Urothelium cell line (cell line): ENCODE measurements around the gene GMPR.
"Not testable (repeated sequence)": the region's sequence is repeated elsewhere in the genome, so short reads cannot be mapped to it uniquely, and the experiment has no call there.

Experiments
- DNase-seq: peaks from one replicate; pipeline ENCODE4 v3.0.0; 2011; ENCODE audit warnings: low spot score, mixed read lengths
- FAIRE-seq: peaks from 2 replicates; lab custom pipeline; 2011; peaks lifted over from hg19 to GRCh38; lab: Jason Lieb, UNC

GMPR gene

DNA sequence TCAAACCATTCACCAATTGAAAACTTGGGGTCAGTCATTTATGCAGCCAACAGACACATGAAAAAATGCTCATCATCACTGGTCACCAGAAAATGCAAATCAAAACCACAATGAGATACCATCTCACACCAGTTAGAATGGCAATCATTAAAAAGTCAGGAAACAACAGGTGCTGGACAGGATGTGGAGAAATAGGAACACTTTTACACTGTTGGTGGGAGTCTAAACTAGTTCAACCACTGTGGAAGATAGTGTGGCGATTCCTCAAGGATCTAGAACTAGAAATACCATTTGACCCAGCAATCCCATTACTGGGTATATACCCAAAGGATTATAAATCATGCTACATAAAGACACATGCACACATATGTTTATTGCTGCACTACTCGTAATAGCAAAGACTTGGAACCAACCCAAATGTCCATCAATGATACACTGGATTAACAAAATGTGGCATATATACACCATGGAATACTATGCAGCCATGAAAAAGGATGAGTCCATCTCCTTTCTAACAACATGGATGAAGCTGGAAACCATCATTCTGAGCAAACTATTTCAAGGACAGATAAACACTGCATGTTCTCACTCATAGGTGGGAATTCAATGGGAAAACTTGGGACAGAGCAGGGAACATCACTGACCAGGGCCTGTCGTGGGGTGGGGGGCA lies 13.2 kb upstream of the GMPR start:
- not testable (repeated sequence) for DNase-seq, FAIRE-seq

- DNase-seq, FAIRE-seq: not testable (repeated sequence)
These were observed 12.0 kb upstream of the GMPR start for GRCh38 chr6:16226117-16227047.

- no peak for FAIRE-seq
- no peak for DNase-seq
These were observed 11.3 kb upstream of the GMPR start for GRCh38 chr6:16227048-16227562.

DNA sequence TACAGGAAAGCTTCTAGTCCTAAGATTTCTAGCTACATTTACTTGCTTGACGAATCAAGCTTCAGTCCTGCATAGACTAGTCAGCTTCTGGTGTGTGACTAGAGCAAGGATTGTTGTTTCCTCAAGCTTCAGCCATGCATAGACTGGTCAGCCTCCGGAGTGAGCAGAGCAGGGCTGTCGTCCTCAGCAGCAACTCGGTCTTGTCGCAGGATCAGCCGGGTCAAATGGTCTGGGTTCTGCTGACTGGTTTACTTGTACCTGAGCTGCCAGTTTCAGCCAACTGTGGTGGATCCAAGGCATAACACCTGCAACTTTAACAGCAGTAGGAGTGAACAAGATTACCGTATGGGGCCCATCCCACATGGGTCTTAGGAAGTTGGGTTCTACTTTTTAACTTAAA lies 10.8 kb upstream of the GMPR start:
- FAIRE-seq (no peak), DNase-seq (no peak)

DNA sequence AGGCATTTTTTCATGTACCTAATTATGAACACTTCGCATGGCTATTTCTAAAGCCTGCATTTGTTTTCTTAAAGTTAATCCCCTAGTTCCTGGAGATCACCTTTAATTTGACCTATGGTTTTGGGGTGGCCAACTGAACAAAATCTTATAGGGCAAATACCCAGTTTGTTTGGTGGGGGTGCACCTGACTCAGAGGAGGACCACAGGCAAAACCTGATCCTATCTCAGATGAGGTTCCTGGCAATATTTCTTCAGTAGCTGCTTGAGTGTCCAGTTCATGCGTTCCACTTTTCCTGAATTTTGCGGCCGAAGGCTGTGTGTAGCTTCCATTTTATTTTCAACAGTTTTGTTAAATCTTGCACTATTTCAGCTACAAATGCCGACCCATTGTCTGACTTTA lies 10.3 kb upstream of the GMPR start:
- FAIRE-seq (no peak), DNase-seq (no peak)

- DNase-seq = no peak
- no peak for FAIRE-seq
These were observed 9.4 kb upstream of the GMPR start for GRCh38 chr6:16228709-16229665.

GRCh38 chr6:16229700-16230099 lies 8.7 kb upstream of the GMPR start:
- FAIRE-seq = no peak
- no peak for DNase-seq

- DNase-seq = no peak
- no peak for FAIRE-seq
These were observed 7.4 kb upstream of the GMPR start for GRCh38 chr6:16230953-16231352.

DNA sequence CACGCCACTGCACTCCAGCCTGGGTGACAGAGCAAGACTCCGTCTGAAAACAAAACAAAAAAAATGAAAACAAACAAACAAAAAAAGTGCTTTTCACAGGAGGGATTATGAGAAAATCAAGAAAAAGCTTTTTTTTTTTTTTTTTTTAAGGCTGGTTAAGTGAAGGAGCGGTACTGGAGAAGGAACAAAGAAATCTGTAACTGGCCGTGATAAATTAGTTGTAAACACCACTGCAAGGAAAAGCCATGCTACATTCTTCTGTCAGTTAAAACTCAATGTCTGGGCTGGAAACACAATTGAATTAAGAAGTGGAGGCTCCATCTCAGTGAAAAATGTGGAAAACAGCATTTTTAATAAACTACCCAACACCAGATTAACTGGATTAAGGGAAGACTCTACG lies 6.3 kb upstream of the GMPR start:
- no peak for FAIRE-seq

DNA sequence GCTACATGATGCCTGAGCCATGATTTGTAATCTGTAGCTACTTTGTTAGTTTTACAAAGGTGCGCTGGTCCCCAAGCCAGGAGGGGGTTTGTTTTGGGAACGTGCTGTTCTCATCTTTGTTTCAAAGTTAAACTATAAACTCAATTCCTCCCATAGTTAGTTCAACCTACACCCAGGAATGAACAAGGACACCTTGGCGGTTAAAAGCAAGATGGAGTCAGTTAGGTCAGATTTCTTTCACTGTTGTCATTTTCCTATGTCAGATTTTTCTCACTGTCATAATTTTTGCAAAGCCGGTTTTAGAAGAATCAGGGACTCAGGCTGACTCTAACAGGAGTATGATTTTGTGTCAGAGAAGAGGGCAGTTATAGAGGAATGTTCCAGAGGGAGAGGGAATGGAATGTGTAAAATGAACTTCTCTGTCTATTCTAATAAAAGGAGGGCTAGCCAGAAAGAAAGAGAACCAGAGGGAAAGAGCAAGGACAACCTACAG lies 2.3 kb upstream of the GMPR start:
- DNase-seq = no peak
- FAIRE-seq = no peak

More for the DNA sequence above, 6.3 kb upstream of the GMPR start:
- no peak for DNase-seq

- no peak for DNase-seq
- FAIRE-seq = no peak
These were observed 1.7 kb upstream of the GMPR start for GRCh38 chr6:16236631-16237199.

DNA sequence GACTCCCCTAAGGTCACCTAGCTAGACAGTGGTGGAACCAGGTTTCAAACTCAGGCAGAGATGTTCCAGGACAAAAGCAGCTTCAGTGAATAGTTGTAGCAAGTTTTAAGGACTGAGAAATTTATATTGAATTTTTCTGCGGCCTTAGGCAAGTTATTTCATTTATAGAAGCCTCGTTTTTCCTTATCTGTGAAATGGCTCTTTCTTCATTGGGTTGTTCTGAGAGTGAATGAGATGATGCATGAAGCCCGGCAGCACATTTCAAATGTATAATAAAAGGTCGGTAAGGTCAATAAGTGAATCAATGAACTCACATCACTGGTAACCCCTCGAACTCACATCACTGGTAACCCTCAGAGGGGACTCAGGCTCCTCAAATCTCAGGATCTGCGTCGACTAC lies 1.1 kb upstream of the GMPR start:
- FAIRE-seq = no peak
- DNase-seq = no peak

GRCh38 chr6:16238963-16239797 lies 793 bp downstream of the GMPR start:
- DNase-seq (no peak), FAIRE-seq (no peak)

- DNase-seq (no peak), FAIRE-seq (no peak)
These were observed 1.4 kb downstream of the GMPR start for GRCh38 chr6:16239798-16240123.

GRCh38 chr6:16240589-16241320 lies 2.4 kb downstream of the GMPR start:
- FAIRE-seq = no peak
- DNase-seq = no peak

DNA sequence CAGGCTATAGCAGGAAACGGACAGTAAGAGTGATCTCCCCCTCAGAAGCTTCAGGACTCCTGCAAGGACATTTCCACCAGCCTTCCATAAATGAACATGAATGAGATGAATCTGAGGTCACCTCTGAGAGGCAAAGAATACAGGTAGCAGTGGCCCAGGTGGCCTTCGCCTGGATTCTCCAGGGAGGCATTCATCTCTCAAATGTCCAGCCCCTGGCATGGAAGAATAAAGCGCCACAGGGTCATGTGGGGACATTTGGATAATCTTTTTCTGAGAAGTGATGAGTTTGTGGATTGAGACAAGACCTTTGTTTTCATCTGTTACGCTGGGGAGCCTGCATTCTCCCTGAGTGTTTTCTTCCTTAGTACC lies 2.9 kb downstream of the GMPR start:
- FAIRE-seq = no peak
- no peak for DNase-seq

DNA sequence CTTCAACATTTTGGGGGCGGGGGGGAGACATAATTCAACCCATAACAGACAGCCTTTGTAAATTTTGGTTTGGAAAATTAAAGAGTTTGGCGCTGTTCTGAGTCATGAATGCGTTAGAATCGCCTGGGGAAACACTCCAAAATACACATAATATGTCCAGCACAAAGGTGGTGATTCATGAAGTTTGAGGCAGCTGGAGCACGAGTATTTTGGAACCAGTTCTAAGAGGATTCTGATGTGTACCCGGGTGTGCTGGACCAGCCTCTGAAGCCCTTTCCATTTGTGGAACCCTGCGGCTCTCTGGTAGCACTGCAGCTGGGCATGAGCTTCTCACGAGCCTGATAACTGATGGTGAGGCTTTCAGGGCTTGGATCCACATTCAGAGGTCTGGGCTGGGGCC lies 4.7 kb downstream of the GMPR start:
- FAIRE-seq = no peak
- peak; percentile 49 for DNase-seq

- FAIRE-seq = no peak
- no peak for DNase-seq
These were observed 5.3 kb downstream of the GMPR start for GRCh38 chr6:16243664-16244063.

DNA sequence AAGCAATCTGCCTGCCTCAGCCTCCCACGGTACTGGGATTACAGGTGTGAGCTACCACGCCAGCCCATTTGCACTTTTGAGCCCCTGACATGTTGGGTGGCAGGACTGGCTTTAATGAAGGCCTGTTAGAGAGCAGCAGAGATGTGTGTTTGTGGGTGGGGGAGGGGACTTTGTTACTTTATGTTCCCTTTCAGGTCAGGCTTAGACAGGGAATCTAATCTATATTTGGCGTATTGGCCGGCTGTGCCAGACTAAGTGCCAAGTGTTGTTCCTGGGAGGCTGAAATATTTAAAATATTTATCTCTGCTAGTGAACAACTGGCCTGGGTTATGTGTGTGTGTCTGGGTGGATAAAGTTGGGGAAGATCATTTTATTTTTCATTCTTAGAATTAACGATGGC lies 6.1 kb downstream of the GMPR start:
- no peak for DNase-seq

More for the DNA sequence above, 6.1 kb downstream of the GMPR start:
- no peak for FAIRE-seq
